ENCODE data around the gene CDK15.
"Not testable (repeated sequence)": the region's sequence is repeated elsewhere in the genome, so short reads cannot be mapped to it uniquely, and the experiment has no call there.

Gene CDK15

DNA sequence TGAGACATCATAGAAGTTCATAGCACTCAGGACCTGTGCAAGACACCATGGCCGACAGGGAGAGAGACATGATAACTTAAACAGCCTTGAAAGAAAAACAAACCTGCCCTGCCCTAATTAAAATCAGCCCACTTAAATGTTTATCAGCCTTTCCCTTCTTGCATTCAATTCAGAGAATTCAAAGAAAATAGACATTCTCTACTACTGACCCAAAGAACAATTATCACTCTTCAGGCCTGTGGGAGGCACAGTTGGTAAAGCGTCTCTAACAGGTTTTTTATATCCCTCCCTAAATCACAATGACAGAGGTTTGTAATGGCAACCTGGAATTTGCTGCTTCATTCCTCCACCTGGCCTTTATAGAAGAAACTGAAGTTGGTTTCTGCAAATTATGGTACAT is 1.7 kb downstream of the CDK15 start:
- no peaks in the 10 kb centered on the region for H3K9me3 ChIP-seq (ENCODE audit: low read length)
- H3K4me3 ChIP-seq (ENCODE audit: low read depth, low read length, poor library complexity, severe bottlenecking) = no peak overlapping the region
- H3K4me1 ChIP-seq (ENCODE audit: insufficient read depth, low read length, severe bottlenecking) = no peaks in the 10 kb centered on the region
- H3K27me3 ChIP-seq (ENCODE audit: insufficient read depth, low read length) = no peaks in the 10 kb centered on the region; the same call in 1 of the 2 replicates
- H3K9me2 ChIP-seq (ENCODE audit: low read depth, low read length) = no peaks in the 10 kb centered on the region
- H3F3A ChIP-seq (ENCODE audit: insufficient read depth, low read length) = no peaks in the 10 kb centered on the region
- H3K79me2 ChIP-seq (ENCODE audit: insufficient read depth, low read length) = no peaks in the 10 kb centered on the region
- no peaks in the 10 kb centered on the region for H3K36me3 ChIP-seq (ENCODE audit: insufficient read depth, low read length)
- H3K27ac ChIP-seq (ENCODE audit: low read depth, low read length, poor library complexity, severe bottlenecking) = no peak overlapping the region
- TF ChIP-seq, protein P1, sequence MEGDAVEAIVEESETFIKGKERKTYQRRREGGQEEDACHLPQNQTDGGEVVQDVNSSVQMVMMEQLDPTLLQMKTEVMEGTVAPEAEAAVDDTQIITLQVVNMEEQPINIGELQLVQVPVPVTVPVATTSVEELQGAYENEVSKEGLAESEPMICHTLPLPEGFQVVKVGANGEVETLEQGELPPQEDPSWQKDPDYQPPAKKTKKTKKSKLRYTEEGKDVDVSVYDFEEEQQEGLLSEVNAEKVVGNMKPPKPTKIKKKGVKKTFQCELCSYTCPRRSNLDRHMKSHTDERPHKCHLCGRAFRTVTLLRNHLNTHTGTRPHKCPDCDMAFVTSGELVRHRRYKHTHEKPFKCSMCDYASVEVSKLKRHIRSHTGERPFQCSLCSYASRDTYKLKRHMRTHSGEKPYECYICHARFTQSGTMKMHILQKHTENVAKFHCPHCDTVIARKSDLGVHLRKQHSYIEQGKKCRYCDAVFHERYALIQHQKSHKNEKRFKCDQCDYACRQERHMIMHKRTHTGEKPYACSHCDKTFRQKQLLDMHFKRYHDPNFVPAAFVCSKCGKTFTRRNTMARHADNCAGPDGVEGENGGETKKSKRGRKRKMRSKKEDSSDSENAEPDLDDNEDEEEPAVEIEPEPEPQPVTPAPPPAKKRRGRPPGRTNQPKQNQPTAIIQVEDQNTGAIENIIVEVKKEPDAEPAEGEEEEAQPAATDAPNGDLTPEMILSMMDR (IDR thresholded peaks at IDR 0.05; ENCODE audit: low read length) = no peak
- no peak for TF ChIP-seq EZH2 (IDR thresholded peaks at IDR 0.05; ENCODE audit: borderline replicate concordance, low read length)
- no peaks in the 10 kb centered on the region for H4K20me1 ChIP-seq (ENCODE audit: insufficient read depth, low read length)
- H3K4me2 ChIP-seq (ENCODE audit: low read length) = no peak overlapping the region
- H2AFZ ChIP-seq (ENCODE audit: low read length) = no peak overlapping the region
- H3K9ac ChIP-seq (ENCODE audit: low read length) = no peak overlapping the region

DNA sequence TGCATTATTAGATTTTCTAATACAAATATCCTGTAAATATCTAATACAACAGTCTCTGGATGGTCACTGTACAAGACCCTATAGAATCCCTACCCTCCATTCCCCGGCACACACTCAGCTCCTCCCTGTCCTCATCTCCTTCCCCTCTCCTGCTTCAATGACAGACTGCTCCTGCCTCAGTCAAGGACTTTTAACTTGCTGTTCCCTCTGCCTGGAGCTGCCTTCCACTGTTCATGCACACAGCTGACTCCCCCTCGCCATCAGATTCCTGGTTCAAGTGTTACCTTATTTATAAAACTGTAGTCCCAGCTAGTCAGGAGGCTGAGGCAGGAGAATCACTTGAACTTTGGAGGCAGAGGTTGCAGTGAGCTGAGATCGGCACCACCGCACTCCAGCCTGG is 3.3 kb downstream of the CDK15 start:
- Histone ChIP-seq H3K36me3 (ENCODE audit: insufficient read depth, low read length) (no peaks in the 10 kb centered on the region), H3K4me2 (ENCODE audit: low read length) (no peak overlapping the region), H3K4me1 (ENCODE audit: insufficient read depth, low read length, severe bottlenecking) (no peaks in the 10 kb centered on the region), H4K20me1 (ENCODE audit: insufficient read depth, low read length) (no peaks in the 10 kb centered on the region), H3K9me3 (ENCODE audit: low read length) (no peaks in the 10 kb centered on the region), H3K4me3 (ENCODE audit: low read depth, low read length, poor library complexity, severe bottlenecking) (no peak overlapping the region), H2AFZ (ENCODE audit: low read length) (no peak overlapping the region), H3K79me2 (ENCODE audit: insufficient read depth, low read length) (no peaks in the 10 kb centered on the region), H3K9me2 (ENCODE audit: low read depth, low read length) (no peaks in the 10 kb centered on the region), H3K27ac (ENCODE audit: low read depth, low read length, poor library complexity, severe bottlenecking) (no peak overlapping the region), H3K27me3 (ENCODE audit: insufficient read depth, low read length) (no peaks in the 10 kb centered on the region), H3F3A (ENCODE audit: insufficient read depth, low read length) (no peaks in the 10 kb centered on the region), H3K9ac (ENCODE audit: low read length) (no peak overlapping the region)
- TF ChIP-seq EZH2 (IDR thresholded peaks at IDR 0.05; ENCODE audit: borderline replicate concordance, low read length) = no peak
- TF ChIP-seq, protein P1 (IDR thresholded peaks at IDR 0.05; ENCODE audit: low read length) = no peak

DNA sequence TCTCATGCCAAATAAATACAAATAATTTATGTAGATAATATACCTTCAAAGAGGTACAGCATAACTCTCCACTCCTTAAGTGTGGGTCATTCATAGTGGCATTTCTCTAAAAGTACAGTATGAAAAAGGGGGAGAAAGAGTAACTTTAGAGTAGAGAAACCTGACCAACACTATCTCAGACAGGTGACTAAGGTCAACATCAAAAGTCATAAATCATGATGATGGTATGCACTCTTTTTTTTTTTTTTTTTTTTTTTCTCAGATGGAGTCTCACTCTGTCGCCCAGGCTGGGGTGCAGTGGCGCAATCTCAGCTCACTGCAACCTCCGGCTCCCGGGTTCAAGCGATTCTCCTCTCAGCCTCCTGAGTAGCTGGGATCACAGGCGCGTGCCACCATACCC is 4.3 kb downstream of the CDK15 start:
- H3K9ac ChIP-seq (ENCODE audit: low read length); H3F3A ChIP-seq (ENCODE audit: insufficient read depth, low read length); H3K36me3 ChIP-seq (ENCODE audit: insufficient read depth, low read length); H3K4me3 ChIP-seq (ENCODE audit: low read depth, low read length, poor library complexity, severe bottlenecking); H3K27ac ChIP-seq (ENCODE audit: low read depth, low read length, poor library complexity, severe bottlenecking); H3K27me3 ChIP-seq (ENCODE audit: insufficient read depth, low read length); H3K79me2 ChIP-seq (ENCODE audit: insufficient read depth, low read length); H3K9me3 ChIP-seq (ENCODE audit: low read length); H3K4me2 ChIP-seq (ENCODE audit: low read length); H3K4me1 ChIP-seq (ENCODE audit: insufficient read depth, low read length, severe bottlenecking); H2AFZ ChIP-seq (ENCODE audit: low read length); H3K9me2 ChIP-seq (ENCODE audit: low read depth, low read length); H4K20me1 ChIP-seq (ENCODE audit: insufficient read depth, low read length): not testable (repeated sequence)

DNA sequence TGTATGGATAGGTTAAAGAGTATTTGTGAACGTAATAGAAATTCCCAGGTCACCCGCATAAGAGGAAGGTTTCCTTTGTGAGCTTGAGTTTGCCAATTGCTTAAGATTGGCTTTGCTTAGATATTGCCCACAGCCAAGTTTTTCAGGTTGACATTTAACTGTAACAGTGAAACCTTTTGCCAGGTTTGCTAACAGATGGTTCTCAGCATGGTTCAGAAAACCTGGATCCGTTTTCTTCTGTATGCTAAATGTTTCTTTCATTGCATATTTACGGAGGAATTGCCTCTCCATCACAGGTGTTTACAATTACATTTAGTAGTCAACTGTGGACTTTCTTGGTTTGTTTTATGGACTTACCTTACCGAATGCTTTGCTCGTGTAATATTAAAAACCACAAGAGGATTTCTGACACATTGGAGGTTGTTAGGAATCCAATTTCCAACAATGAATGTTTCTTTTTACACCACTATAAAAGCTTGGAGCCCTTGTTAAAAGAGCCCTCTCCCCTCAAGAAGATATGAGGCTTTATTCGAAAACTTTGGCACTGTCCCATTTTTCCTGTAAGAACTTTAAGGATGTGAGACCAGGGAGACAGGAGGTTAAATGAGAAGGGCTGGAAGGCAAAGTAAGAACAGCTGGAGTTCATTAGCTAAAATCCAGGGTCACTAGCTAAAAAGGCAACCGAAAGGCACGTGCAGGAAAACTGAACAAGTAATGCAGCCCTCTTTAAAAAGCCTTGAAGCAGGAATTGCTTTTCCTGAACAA is 7.8 kb downstream of the CDK15 start:
- Histone ChIP-seq H3K9me2 (ENCODE audit: low read depth, low read length) (no peaks in the 10 kb centered on the region), H3F3A (ENCODE audit: insufficient read depth, low read length) (no peaks in the 10 kb centered on the region), H3K27me3 (ENCODE audit: insufficient read depth, low read length) (no peaks in the 10 kb centered on the region), H3K9me3 (ENCODE audit: low read length) (no peaks in the 10 kb centered on the region), H3K4me1 (ENCODE audit: insufficient read depth, low read length, severe bottlenecking) (no peaks in the 10 kb centered on the region), H3K4me3 (ENCODE audit: low read depth, low read length, poor library complexity, severe bottlenecking) (no peak overlapping the region), H3K36me3 (ENCODE audit: insufficient read depth, low read length) (no peaks in the 10 kb centered on the region), H3K27ac (ENCODE audit: low read depth, low read length, poor library complexity, severe bottlenecking) (no peak overlapping the region), H3K79me2 (ENCODE audit: insufficient read depth, low read length) (no peaks in the 10 kb centered on the region), H2AFZ (ENCODE audit: low read length) (no peak overlapping the region), H4K20me1 (ENCODE audit: insufficient read depth, low read length) (no peaks in the 10 kb centered on the region), H3K9ac (ENCODE audit: low read length) (no peak overlapping the region), H3K4me2 (ENCODE audit: low read length) (no peak overlapping the region)
- no peak for TF ChIP-seq EZH2 (IDR thresholded peaks at IDR 0.05; ENCODE audit: borderline replicate concordance, low read length)
- TF ChIP-seq, protein P1 (IDR thresholded peaks at IDR 0.05; ENCODE audit: low read length) = no peak

All from OCI-LY1 (cell line).